GM12874 (cell line): ENCODE data around the gene SEC23B.

ENCODE experiments used
- CTCF ChIP-seq: IDR thresholded peaks from 2 replicates; pipeline ENCODE4 v1.5.1; 2011; ENCODE audit warnings: low read depth, mild to moderate bottlenecking, control low read depth, low read length, moderate library complexity; ENCODE audit not compliant: insufficient read depth

SEC23B gene

GRCh38 chr20:18511571-18511970, 3.8 kb downstream of the SEC23B start:
- TF ChIP-seq CTCF, result no peak

GRCh38 chr20:18513208-18513607, 5.5 kb downstream of the SEC23B start:
- TF ChIP-seq CTCF, result no peak

GRCh38 chr20:18514127-18514526, 6.4 kb downstream of the SEC23B start:
- TF ChIP-seq CTCF, result no peak

GRCh38 chr20:18515973-18516372, 8.2 kb downstream of the SEC23B start:
- no peak for TF ChIP-seq CTCF

GRCh38 chr20:18523066-18523465, 15.3 kb downstream of the SEC23B start:
- no peak for TF ChIP-seq CTCF

- TF ChIP-seq CTCF, result no peak
Observed at GRCh38 chr20:18524646-18525045, 16.9 kb downstream of the SEC23B start.

- no peak for TF ChIP-seq CTCF
Observed at GRCh38 chr20:18527339-18527738, 19.6 kb downstream of the SEC23B start.

GRCh38 chr20:18527836-18528235, 20.1 kb downstream of the SEC23B start:
- TF ChIP-seq CTCF, result no peak
